HL-60 (cell line): Measurements from ENCODE around the gene DKKL1.

Experiments used
- DNase-seq, 2 experiments: peaks; one replicate each; pipeline ENCODE4 v3.0.0-alpha.2; 2010 to 2020; ENCODE audit warnings: low read depth in 1 of 2, low spot score in 1 of 2
- H3K27ac ChIP-seq: fragments of 250-450 bp; sonication (Bioruptor Pico); replicated peaks from 2 replicates; pipeline ENCODE4 v1.5.1; 2020; ENCODE audit warnings: mild to moderate bottlenecking, moderate library complexity
- H3K27me3 ChIP-seq: fragments of 250-450 bp; sonication (Bioruptor Pico); 2 replicates; pipeline ENCODE4 v1.5.1; 2021; ENCODE audit warnings: mild to moderate bottlenecking, moderate library complexity; ENCODE audit not compliant: insufficient read depth, poor library complexity, severe bottlenecking
- H3K4me3 ChIP-seq: replicated peaks from 2 replicates; pipeline ENCODE4 v1.5.1; 2011; ENCODE audit warnings: mild to moderate bottlenecking, control low read depth, low read length; ENCODE audit not compliant: insufficient read depth
- GABPA ChIP-seq: IDR thresholded peaks from 2 replicates; pipeline ENCODE4 v1.6.1; 2012; ENCODE audit warnings: low read depth
- POLR2AphosphoS5 ChIP-seq: IDR thresholded peaks from 2 replicates; pipeline ENCODE4 v1.6.1; 2012; ENCODE audit warnings: low read depth
- SPI1 ChIP-seq: IDR thresholded peaks from 2 replicates; pipeline ENCODE4 v1.6.1; 2012; ENCODE audit warnings: low read depth, mild to moderate bottlenecking, borderline replicate concordance
- TF ChIP-seq, protein P1 (sequence below): IDR thresholded peaks from 2 replicates; pipeline ENCODE4 v1.6.1; 2012; ENCODE audit warnings: low read depth; ENCODE audit not compliant: insufficient replicate concordance
- TF ChIP-seq, protein P2 (sequence below): IDR thresholded peaks from one replicate; pipeline ENCODE4 v1.5.1; 2011; ENCODE audit warnings: low read length, control low read depth, inconsistent platforms; ENCODE audit not compliant: insufficient read depth

DKKL1 gene

DNA sequence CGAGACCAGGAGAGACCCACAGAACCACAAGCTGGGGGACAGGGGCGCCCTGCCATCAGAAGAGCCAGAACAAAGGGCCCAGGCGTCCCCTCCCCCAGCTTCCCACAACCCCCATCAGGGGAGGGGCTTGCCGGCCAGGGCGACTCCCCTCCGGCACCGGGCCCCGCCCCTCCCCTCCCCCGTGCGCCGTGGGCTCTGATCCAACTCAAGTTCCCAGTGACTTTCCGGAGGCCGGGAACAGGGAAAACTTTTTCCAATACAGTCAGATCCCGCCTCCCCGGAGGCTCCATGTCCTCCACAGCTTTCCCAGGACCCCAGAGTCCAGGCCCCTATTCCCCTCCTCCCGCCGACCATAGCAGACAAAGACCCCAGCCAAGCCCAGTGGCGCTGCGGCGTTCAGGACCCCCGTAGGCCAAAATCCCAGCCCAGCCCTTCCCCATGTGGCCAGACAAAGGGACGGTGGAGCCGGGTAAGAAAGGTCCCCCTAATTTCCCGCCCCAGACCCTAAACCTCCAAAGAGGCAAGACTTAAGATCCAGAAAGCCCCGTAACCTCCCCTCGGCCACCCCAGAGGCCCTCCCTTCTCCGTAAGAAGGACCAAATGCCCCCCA, 2.1 kb upstream of the DKKL1 start:
- Histone ChIP-seq H3K27me3 (peaks cover 26% of the 10 kb centered on the region), H3K27ac (no peak overlapping the region), H3K4me3 (no peak overlapping the region)
- no peak for DNase-seq
- TF ChIP-seq, protein P1, sequence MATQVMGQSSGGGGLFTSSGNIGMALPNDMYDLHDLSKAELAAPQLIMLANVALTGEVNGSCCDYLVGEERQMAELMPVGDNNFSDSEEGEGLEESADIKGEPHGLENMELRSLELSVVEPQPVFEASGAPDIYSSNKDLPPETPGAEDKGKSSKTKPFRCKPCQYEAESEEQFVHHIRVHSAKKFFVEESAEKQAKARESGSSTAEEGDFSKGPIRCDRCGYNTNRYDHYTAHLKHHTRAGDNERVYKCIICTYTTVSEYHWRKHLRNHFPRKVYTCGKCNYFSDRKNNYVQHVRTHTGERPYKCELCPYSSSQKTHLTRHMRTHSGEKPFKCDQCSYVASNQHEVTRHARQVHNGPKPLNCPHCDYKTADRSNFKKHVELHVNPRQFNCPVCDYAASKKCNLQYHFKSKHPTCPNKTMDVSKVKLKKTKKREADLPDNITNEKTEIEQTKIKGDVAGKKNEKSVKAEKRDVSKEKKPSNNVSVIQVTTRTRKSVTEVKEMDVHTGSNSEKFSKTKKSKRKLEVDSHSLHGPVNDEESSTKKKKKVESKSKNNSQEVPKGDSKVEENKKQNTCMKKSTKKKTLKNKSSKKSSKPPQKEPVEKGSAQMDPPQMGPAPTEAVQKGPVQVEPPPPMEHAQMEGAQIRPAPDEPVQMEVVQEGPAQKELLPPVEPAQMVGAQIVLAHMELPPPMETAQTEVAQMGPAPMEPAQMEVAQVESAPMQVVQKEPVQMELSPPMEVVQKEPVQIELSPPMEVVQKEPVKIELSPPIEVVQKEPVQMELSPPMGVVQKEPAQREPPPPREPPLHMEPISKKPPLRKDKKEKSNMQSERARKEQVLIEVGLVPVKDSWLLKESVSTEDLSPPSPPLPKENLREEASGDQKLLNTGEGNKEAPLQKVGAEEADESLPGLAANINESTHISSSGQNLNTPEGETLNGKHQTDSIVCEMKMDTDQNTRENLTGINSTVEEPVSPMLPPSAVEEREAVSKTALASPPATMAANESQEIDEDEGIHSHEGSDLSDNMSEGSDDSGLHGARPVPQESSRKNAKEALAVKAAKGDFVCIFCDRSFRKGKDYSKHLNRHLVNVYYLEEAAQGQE = no peak
- TF ChIP-seq SPI1 (no peak), POLR2AphosphoS5 (no peak), GABPA (no peak)
- TF ChIP-seq, protein P2, sequence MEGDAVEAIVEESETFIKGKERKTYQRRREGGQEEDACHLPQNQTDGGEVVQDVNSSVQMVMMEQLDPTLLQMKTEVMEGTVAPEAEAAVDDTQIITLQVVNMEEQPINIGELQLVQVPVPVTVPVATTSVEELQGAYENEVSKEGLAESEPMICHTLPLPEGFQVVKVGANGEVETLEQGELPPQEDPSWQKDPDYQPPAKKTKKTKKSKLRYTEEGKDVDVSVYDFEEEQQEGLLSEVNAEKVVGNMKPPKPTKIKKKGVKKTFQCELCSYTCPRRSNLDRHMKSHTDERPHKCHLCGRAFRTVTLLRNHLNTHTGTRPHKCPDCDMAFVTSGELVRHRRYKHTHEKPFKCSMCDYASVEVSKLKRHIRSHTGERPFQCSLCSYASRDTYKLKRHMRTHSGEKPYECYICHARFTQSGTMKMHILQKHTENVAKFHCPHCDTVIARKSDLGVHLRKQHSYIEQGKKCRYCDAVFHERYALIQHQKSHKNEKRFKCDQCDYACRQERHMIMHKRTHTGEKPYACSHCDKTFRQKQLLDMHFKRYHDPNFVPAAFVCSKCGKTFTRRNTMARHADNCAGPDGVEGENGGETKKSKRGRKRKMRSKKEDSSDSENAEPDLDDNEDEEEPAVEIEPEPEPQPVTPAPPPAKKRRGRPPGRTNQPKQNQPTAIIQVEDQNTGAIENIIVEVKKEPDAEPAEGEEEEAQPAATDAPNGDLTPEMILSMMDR = no peak

DNA sequence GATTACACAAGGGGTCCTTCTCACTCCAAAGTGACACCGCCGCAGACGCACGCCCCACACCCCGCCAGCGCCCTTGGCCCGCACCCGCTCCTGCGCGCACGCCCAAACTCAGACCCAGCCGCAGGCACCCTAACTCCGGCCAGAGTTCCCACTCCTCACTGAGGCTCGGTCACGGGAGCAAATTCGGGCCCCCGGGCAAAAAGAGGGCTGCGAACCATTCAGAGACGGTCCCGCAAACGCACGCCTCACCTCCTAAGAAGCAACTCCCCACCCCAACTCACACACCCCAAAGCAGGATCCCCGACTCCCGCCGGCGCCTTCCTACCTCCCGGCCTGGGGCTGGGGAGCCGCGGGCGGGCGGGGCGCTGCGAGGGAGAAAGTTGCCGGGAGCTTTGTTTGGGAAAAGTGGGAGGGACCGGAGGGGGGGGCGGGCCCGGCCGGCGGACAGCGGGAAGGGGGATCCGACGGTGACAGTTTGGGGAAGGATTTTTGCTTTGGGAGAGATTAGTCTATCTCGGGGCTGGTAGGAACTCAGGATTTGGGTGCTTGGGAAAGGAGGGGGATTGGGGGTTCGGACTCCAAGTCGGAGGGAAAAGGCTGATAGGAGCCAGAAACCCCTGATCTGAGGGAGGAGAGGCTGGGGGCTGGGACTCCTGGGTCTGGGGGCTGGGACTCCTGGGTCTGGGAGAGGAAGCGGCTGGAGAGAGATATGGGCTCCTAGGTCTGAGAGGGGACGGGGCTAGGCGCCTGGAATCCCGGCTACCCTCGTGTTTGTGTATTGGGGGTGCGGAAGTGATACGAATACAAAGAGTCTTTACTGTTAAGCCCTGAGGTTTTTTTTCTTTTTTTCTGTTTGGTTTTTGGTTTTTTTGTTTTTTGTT, 1.4 kb upstream of the DKKL1 start, which contains the start of gene TEAD2:
TEAD2 (minus strand) TSS at position 369 of the 881 bp plus-strand sequence. CDS start 2,341 bp downstream, outside the sequence.
- H3K27me3 ChIP-seq = peaks cover 26% of the 10 kb centered on the region
- no peak within 1 kb of the TSS for H3K27ac ChIP-seq
- no peak for DNase-seq
- TF ChIP-seq POLR2AphosphoS5 (no peak), GABPA (no peak), SPI1 (no peak)
- TF ChIP-seq, protein P2 = no peak
- TF ChIP-seq, protein P1 = no peak
- no peak within 1 kb of the TSS; the same call in 1 of the 2 replicates for H3K4me3 ChIP-seq

DNA sequence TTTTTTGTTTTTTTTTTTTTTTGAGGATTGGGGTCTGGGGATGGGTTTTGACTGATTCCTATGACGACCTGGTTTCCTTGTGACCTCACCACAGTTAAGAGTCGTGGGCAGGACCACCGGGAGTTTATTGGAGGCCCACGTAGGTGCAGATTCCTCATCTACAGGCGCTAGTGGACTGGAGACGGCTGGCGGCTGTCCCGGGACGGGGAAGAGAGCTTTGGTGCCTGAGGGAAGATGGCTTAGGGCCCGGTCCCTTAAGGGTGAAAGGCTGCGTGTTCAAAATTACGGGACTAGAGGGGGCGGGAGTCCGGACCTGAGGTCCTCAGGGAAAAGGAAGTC, 779 bp upstream of the DKKL1 start:
- no peak for TF ChIP-seq SPI1
- TF ChIP-seq GABPA = no peak
- TF ChIP-seq, protein P2 = no peak
- no peak for TF ChIP-seq POLR2AphosphoS5
- TF ChIP-seq, protein P1 = no peak
- Histone ChIP-seq H3K4me3 (no peak overlapping the region), H3K27me3 (peaks cover 26% of the 10 kb centered on the region), H3K27ac (no peak overlapping the region)
- DNase-seq = no peak
